Measurements from ENCODE around the gene UTP14A. TPM values are rescaled to one million over a fixed set of nuclear protein-coding genes. Genes with fewer than 3 reads are reported as not detected.

The UTP14A gene
- total RNA-seq, 1 donor from 2014 or later: 31.5 TPM

DNA sequence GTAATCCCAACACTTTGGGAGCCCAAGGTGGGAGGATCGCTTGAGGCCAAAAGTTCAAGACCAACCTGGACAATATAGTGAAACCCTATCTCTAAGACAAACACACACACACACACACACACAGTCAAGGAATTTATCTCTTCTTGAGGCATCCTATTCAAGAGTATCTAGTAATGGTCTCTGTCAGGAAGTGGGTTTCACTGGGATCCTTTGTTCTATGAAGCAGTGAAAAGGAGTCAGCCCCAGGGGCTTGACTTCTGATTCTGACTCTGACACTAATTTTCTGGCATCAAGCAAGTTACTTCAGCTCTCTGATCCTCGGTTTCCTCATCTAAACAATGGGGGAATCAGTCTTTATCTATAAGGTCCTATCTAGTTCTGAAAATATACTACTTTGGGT, 34.8 kb downstream of the UTP14A start:
- intact Hi-C loops (cut with micrococcal nuclease): no loop called here

- intact Hi-C loops (cut with micrococcal nuclease): no loop called here
These were observed 39.2 kb downstream of the UTP14A start for GRCh38 chrX:129945131-129945530.

- intact Hi-C loops (cut with micrococcal nuclease): no loop called here
These were observed 47.3 kb downstream of the UTP14A start for GRCh38 chrX:129953334-129953648.

DNA sequence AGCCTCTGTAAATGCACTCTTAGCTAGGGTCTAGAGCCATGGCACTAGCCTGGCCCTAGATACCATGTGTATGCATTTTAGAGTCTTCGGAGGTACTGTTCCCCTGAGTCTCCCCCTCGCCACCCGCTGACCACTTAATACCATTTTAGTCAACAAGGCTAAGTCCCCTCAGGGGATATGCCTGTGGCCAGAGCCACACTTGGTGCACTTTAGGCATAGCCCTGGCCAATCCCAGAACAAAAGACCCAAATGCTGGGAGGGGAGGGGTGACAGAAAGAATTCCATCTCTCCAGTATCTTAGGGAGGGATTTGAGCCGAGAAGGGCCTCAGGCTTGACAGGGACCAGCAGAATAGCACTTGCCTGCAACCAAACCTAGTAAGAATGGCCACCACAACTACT, 47.9 kb downstream of the UTP14A start:
- intact Hi-C loops (cut with micrococcal nuclease): no loop called here

DNA sequence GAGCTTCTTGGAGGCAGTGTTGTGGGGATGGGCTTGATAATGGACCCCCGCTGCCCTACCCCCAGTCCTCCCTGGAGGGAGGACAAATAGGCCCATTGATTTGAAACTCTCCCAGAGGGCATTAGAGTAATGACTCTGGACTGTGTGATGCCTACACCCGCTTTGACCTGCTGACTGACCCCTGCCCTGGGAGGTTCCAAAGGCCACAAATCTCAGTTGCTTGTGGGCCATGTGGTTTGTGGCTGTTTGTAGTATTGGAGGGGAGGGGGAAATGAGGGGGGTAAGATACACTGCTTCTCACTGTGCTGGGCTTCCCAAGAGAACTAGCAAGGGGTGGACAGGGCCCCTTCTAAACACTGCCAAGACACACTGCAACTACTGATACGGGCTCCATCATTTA, 48.8 kb downstream of the UTP14A start:
- intact Hi-C loops (cut with micrococcal nuclease): no loop called here

DNA sequence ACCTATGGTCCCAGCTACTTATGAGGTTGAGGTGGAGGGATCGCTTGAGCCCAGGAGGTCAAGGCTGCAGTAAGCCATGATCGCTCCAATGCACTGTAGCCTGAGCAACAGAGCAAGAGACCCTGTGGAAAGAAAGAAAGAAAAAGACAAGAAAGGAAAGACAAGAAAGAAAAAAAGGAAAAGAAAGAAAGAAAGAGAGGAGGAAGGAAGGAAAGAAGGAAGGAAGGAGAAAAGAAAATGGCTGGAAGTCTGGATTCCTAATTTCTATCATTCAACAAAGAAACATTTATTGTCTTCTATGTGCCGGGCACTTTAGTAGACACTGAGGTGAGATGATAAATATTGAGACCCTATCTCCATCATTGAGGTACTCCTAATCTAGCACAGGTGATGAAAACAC, 49.7 kb downstream of the UTP14A start:
- intact Hi-C loops (cut with micrococcal nuclease): no loop called here

- intact Hi-C loops (cut with micrococcal nuclease): no loop called here
These were observed 50.2 kb downstream of the UTP14A start for GRCh38 chrX:129956145-129956544.

GRCh38 chrX:129956765-129957164, 50.8 kb downstream of the UTP14A start:
- intact Hi-C loops (cut with micrococcal nuclease): loop anchor here (1.0 kb wide), 1 partner anchor 26 kb away; the partner anchor contains the start of gene BCORL1

- intact Hi-C loops (cut with micrococcal nuclease): loop anchor here (1.0 kb wide), 1 partner anchor 25 kb away; the partner anchor contains the start of gene BCORL1
These were observed 51.5 kb downstream of the UTP14A start for GRCh38 chrX:129957241-129958082.

GRCh38 chrX:129958083-129958465, 52.1 kb downstream of the UTP14A start:
- intact Hi-C loops (cut with micrococcal nuclease): no loop called here

DNA sequence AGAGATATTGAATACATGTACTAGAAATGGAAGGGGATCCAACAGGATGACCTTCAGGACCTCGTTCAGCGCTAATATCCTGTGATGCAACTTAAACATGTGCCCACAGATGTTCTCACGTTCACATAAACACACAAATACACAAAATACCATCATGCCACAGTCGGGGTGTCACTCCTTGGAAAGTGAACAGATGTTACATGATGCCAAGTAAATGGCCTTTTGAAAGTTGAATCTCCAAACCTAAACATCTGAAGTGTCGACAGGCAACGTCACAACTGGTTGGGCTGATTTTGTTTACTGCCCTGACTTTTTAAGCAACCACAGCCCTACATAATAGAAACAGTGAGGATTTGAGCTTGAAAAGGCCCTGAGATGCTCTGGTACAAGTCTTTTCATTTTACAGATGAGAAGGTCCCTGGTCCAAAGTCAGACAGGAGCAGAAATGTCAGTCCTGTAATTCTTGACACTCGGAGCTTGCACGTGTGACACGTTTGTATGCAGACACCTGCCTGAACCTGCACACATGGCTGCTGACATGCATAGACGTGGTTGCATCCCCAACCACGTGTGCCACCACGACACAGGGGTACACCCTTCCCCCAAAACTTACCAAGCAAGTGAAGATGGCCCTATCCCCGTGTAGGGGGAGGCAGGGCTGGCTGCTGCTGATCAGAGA, 53.0 kb downstream of the UTP14A start:
- intact Hi-C loops (cut with micrococcal nuclease): no loop called here

DNA sequence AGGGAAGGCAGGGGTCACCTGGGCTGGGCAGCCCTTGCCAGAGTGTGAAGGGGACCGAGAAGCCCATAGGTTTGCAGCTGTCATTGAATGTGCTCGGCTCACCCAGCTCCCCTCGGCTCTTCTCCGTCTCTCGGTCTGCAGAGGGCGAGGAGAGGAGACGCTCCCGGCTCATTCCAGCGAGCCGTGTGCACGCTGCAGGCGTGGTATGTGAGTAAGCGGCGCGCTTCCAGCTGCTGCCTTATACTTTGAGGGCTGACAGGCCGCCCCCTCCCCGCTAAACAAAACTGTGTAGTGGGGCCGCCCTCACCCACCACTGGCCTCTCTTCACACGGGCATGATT, 53.5 kb downstream of the UTP14A start:
- intact Hi-C loops (cut with micrococcal nuclease): no loop called here

DNA sequence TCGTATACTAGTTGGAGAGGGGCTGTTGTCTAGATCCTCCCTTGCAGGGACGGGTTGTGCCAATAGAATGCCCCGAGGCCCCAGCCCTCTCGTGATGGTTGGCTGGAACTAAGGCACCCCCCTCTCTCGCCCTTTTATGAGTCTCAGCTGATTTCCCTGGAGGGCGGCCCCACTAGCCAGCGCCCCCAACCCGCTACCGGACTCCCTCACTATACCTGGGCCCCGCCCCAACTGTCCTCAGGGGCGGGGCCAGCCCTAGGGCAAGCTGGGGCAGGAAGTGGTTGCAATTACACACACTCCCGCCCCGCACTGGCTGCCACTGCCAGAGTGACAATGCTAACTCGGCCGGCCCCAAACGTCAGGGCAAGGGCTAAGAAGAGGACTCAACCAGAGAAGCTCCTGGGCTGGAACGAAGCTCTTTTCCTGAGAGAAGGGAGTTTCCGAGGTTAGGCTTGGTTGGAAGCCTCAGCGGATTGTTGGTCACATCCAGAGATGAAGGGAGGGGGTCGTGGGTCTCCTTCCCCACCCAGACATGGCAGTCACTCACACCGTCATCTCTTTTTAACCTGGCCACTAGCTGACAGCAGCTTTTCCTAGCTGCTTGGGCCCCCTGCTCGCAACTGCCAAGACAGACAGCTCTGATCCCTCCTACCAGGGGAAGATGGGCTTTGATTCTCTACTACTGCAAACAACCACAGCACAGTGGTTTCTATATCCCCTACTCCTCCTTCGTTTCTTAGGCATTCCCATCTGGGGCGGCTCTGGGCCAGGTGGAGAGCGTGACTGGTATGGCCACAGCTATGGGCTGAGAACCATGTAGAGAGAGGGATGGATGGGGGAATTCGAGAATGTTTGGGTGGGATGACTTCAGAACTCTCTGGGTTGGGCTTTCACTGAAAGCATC, 55.5 kb downstream of the UTP14A start:
- intact Hi-C loops (cut with micrococcal nuclease): loop anchor here (1.0 to 2.0 kb wide), 2 partner anchors 21 to 29 kb away; partner anchors contain the start of gene BCORL1

DNA sequence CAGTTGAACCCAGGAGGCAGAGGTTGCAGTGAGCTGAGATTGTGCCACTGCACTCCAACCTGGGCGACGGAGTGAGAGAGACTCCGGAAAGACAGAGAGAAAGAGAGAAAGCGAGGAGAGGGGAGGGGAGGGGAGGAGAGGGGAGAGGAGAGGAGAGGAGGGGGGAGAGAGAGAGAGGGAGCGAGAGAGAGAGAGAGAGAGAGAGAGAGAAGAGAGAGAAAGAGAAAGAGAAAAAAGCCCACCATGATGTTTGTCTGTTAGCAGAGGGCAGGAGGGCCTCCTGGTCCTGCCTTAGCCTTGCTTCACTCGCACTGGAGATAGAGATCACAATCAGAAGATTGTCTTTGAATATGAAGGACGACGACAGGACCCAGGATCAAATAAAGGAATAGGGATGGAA, 57.8 kb downstream of the UTP14A start:
- intact Hi-C loops (cut with micrococcal nuclease): no loop called here

DNA sequence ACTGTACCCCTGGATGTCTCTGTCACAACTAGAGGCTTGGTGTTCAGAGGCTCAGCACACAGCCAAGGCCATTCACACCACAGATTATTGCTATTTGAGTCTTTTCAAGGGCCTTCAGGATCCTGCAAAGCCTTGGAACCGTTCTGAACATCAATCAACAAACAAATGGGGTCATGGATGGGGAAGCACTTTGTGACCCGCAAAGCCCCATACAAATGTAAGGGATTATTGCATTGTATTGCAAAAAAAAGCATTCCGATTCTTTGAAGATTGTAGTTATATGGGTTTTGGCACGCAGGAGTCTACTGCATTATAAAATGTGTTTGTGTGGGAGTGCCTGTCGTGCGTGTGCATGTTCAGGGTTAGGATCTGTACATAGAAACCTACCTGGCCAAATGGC, 59.2 kb downstream of the UTP14A start:
- intact Hi-C loops (cut with micrococcal nuclease): no loop called here

DNA sequence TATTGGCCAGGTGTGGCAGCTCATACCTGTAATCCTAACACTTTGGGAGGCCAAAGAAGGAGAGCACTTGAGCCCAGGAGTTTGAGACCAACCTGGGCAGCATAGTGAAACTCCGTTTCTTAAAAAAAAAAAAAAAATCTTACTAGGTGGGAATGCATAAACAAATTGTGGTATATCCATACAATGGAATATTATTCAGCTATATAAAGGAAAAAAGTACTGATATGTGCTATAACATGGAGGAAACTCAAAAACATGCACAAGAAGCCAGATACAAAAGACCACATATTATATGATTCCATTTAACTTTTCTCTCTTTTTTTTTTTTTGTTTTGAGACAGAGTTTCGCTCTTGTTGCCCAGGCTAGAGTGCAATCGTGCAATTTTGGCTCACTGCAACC, 63.0 kb downstream of the UTP14A start:
- intact Hi-C loops (cut with micrococcal nuclease): no loop called here

DNA sequence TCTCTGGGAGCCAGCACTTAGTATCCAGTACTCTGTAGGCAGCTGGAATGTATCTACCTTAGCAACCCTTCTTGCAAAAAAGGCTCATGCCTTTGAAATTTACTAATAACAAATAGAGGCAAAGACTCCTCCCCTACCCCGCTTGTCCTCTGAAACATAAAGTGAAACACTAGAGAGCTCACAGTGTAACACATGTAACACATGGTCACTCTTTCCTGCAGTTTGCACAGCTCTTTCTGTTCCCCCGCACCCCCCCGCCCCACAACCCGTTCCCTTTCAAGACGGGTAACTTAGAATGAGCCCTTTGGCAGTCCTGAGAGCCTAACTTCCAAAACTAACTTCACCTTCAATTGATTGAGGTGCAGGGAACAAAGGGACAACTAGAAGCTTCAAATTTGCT, 70.5 kb downstream of the UTP14A start:
- intact Hi-C loops (cut with micrococcal nuclease): no loop called here

Other genes with a start within 250 kb of the UTP14A start
- 0.48 and 0.82 TPM in 2 replicates for gene XPNPEP2, start 167.2 kb upstream of the UTP14A start, total RNA-seq
- 199 and 210 TPM in 2 replicates for gene SASH3, start 126.2 kb upstream of the UTP14A start, total RNA-seq
- 5.0 and 6.0 TPM in 2 replicates for gene ZDHHC9, start 62.3 kb upstream of the UTP14A start, total RNA-seq
- 7.4 and 8.8 TPM in 2 replicates for gene BCORL1, start 76.5 kb downstream of the UTP14A start, total RNA-seq
- gene ELF4, start 204.3 kb downstream of the UTP14A start, total RNA-seq: 49.9 and 50.6 TPM in 2 replicates

Data from T-helper 2 cell treated with Interferon-gamma antibody and Interleukin-4, amounts not matched to agents 100 ng/mL and 5 ng/mL, for 36 hours (primary cell).